PFSK-1 (cell line): ENCODE results near the gene PRR36.

Experiments
- FOXP2 ChIP-seq: optimal IDR thresholded peaks from 2 replicates; pipeline ENCODE3; 2011; ENCODE audit warnings: borderline replicate concordance, control low read depth, inconsistent platforms; ENCODE audit not compliant: insufficient read depth; ENCODE audit errors: extremely low read length, extremely low read depth
- POLR2AphosphoS5 ChIP-seq: IDR thresholded peaks from 2 replicates; pipeline ENCODE4 v1.6.1; 2012; ENCODE audit warnings: low read depth, mild to moderate bottlenecking, control low read depth, low read length, moderate library complexity
- REST ChIP-seq, 2 experiments: IDR thresholded peaks; 2 replicates each; pipeline versions ENCODE4 v1.6.1 to v1.8.0; 2011 to 2012; ENCODE audit warnings: low read depth in 2 of 2, low read length in 2 of 2, control low read depth in 1 of 2, inconsistent platforms in 1 of 2, mild to moderate bottlenecking in 1 of 2, moderate library complexity in 1 of 2; ENCODE audit not compliant: insufficient read depth in 1 of 2
- SIN3A ChIP-seq: IDR thresholded peaks from 2 replicates; pipeline ENCODE4 v1.6.1; 2012; ENCODE audit warnings: mild to moderate bottlenecking, low read length, moderate library complexity, borderline replicate concordance; ENCODE audit not compliant: insufficient read depth
- TAF1 ChIP-seq: IDR thresholded peaks from 2 replicates; pipeline ENCODE4 v1.6.1; 2012; ENCODE audit warnings: low read length, control low read depth, borderline replicate concordance; ENCODE audit not compliant: insufficient read depth

PRR36 gene

GRCh38 chr19:7902796-7903243 is 28.6 kb upstream of the PRR36 start:
- TF ChIP-seq POLR2AphosphoS5 (no peak), SIN3A (no peak; the same call in 1 of the 2 replicates), TAF1 (no peak), FOXP2 (no peak), REST (IDR thresholded peaks at IDR 0.05; ENCODE audit: insufficient read depth in 1 of 2, low read depth in 2 of 2, low read length in 2 of 2) (no peak; a peak in 1 of 4 replicates)

- no peak for TF ChIP-seq FOXP2
- no peak for TF ChIP-seq REST (IDR thresholded peaks at IDR 0.05; ENCODE audit: insufficient read depth in 1 of 2, low read depth in 2 of 2, low read length in 2 of 2)
- TF ChIP-seq TAF1: no peak
- TF ChIP-seq POLR2AphosphoS5: no peak
- TF ChIP-seq SIN3A: no peak
Observed at GRCh38 chr19:7901337-7901736, 27.1 kb upstream of the PRR36 start.

- no peak for TF ChIP-seq REST (IDR thresholded peaks at IDR 0.05; ENCODE audit: insufficient read depth in 1 of 2, low read depth in 2 of 2, low read length in 2 of 2)
- TF ChIP-seq POLR2AphosphoS5: no peak
- no peak for TF ChIP-seq FOXP2
- TF ChIP-seq TAF1: no peak
Observed at GRCh38 chr19:7900931-7901330, 26.7 kb upstream of the PRR36 start.

GRCh38 chr19:7900401-7900870 is 26.2 kb upstream of the PRR36 start:
- TF ChIP-seq SIN3A: no peak

- TF ChIP-seq POLR2AphosphoS5 (no peak), REST (IDR thresholded peaks at IDR 0.05; ENCODE audit: insufficient read depth in 1 of 2, low read depth in 2 of 2, low read length in 2 of 2) (no peak), TAF1 (no peak), FOXP2 (no peak), SIN3A (no peak)
Observed at GRCh38 chr19:7899751-7900378, 25.7 kb upstream of the PRR36 start.
